SK-N-SH treated with all-trans-retinoic acid at 6 μM for 48 hours (cell line): Measurements from ENCODE around the gene DOK1.

Experiments
- ATAC-seq: fragments of 200-7000 bp; cut with Tn5 transposase; 3 replicates; pipeline ENCODE4 v1.9.1; 2020; ENCODE audit warnings: mild to moderate bottlenecking, moderate library complexity
- GLIS3 ChIP-seq: fragments of 250-450 bp; sonication (Bioruptor Pico); IDR thresholded peaks from 2 replicates; pipeline ENCODE4 v1.5.0; 2020; ENCODE audit warnings: mild to moderate bottlenecking, moderate library complexity
- ISL1 ChIP-seq: fragments of 250-450 bp; sonication (Bioruptor Pico); IDR thresholded peaks from 2 replicates; pipeline ENCODE4 v2.1.2; 2022; ENCODE audit warnings: mild to moderate bottlenecking, moderate library complexity
- OSR1 ChIP-seq: fragments of 250-450 bp; sonication (Bioruptor Pico); IDR thresholded peaks from 2 replicates; pipeline ENCODE4 v1.8.0; 2022; ENCODE audit warnings: moderate library complexity, mild to moderate bottlenecking, inconsistent platforms
- POU6F1 ChIP-seq: fragments of 250-450 bp; sonication (Bioruptor Pico); IDR thresholded peaks from 2 replicates; pipeline ENCODE4 v1.8.0; 2021; ENCODE audit warnings: low read depth, mild to moderate bottlenecking, moderate library complexity, borderline replicate concordance
- PPARA ChIP-seq: fragments of 250-450 bp; sonication (Bioruptor Pico); IDR thresholded peaks from 2 replicates; pipeline ENCODE4 v1.5.0; 2020; ENCODE audit warnings: mild to moderate bottlenecking, borderline replicate concordance
- RARB ChIP-seq: fragments of 250-450 bp; sonication (Bioruptor Pico); IDR thresholded peaks from 2 replicates; pipeline ENCODE4 v1.8.0; 2021; ENCODE audit warnings: mild to moderate bottlenecking, moderate library complexity
- SNAI2 ChIP-seq: fragments of 250-450 bp; sonication (Bioruptor Pico); IDR thresholded peaks from 2 replicates; pipeline ENCODE4 v1.5.0; 2020; ENCODE audit warnings: mild to moderate bottlenecking, moderate library complexity
- ZC3H10 ChIP-seq: fragments of 250-450 bp; sonication (Bioruptor Pico); IDR thresholded peaks from 2 replicates; pipeline ENCODE4 v1.5.1; 2021; ENCODE audit warnings: mild to moderate bottlenecking, moderate library complexity
- ZFP3 ChIP-seq: fragments of 250-450 bp; sonication (Bioruptor Pico); IDR thresholded peaks from 2 replicates; pipeline ENCODE4 v1.5.0; 2020; ENCODE audit warnings: mild to moderate bottlenecking, moderate library complexity
- ZFP30 ChIP-seq: fragments of 450-650 bp; formaldehyde crosslinking; IDR thresholded peaks from 2 replicates; pipeline ENCODE4 v1.5.0; 2022; ENCODE audit warnings: mild to moderate bottlenecking, moderate library complexity
- ZNF565 ChIP-seq: fragments of 450-650 bp; formaldehyde crosslinking; conservative IDR thresholded peaks from 2 replicates; pipeline ENCODE4 v1.5.0; 2020; ENCODE audit warnings: low read depth, mild to moderate bottlenecking, moderate library complexity
- TF ChIP-seq, protein P1 (sequence below): fragments of 250-450 bp; sonication (Bioruptor Pico); IDR thresholded peaks from 2 replicates; pipeline ENCODE4 v1.5.1; 2021; ENCODE audit warnings: mild to moderate bottlenecking, moderate library complexity
- TF ChIP-seq, protein P2 (sequence below): fragments of 250-450 bp; sonication (Bioruptor Pico); IDR thresholded peaks from 2 replicates; pipeline ENCODE4 v1.8.0; 2020; ENCODE audit warnings: mild to moderate bottlenecking, moderate library complexity, borderline replicate concordance
- TF ChIP-seq, protein P3 (sequence below): fragments of 250-450 bp; sonication (Bioruptor Pico); IDR thresholded peaks from 2 replicates; pipeline ENCODE4 v1.5.0; 2020; ENCODE audit warnings: mild to moderate bottlenecking, moderate library complexity

The DOK1 gene

GRCh38 chr2:74548285-74548899, 6.1 kb upstream of the DOK1 start:
- no peak for TF ChIP-seq ZFP3 (CRISPR knock-in tag)
- TF ChIP-seq GLIS3 (CRISPR knock-in tag): no peak
- TF ChIP-seq, protein P1, sequence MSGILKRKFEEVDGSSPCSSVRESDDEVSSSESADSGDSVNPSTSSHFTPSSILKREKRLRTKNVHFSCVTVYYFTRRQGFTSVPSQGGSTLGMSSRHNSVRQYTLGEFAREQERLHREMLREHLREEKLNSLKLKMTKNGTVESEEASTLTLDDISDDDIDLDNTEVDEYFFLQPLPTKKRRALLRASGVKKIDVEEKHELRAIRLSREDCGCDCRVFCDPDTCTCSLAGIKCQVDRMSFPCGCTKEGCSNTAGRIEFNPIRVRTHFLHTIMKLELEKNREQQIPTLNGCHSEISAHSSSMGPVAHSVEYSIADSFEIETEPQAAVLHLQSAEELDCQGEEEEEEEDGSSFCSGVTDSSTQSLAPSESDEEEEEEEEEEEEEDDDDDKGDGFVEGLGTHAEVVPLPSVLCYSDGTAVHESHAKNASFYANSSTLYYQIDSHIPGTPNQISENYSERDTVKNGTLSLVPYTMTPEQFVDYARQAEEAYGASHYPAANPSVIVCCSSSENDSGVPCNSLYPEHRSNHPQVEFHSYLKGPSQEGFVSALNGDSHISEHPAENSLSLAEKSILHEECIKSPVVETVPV (CRISPR knock-in tag): no peak
- TF ChIP-seq ISL1 (CRISPR knock-in tag): no peak
- TF ChIP-seq, protein P2, sequence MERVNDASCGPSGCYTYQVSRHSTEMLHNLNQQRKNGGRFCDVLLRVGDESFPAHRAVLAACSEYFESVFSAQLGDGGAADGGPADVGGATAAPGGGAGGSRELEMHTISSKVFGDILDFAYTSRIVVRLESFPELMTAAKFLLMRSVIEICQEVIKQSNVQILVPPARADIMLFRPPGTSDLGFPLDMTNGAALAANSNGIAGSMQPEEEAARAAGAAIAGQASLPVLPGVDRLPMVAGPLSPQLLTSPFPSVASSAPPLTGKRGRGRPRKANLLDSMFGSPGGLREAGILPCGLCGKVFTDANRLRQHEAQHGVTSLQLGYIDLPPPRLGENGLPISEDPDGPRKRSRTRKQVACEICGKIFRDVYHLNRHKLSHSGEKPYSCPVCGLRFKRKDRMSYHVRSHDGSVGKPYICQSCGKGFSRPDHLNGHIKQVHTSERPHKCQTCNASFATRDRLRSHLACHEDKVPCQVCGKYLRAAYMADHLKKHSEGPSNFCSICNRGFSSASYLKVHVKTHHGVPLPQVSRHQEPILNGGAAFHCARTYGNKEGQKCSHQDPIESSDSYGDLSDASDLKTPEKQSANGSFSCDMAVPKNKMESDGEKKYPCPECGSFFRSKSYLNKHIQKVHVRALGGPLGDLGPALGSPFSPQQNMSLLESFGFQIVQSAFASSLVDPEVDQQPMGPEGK (CRISPR knock-in tag): no peak
- no peak for TF ChIP-seq ZNF565 (CRISPR knock-in tag)
- ATAC-seq: no peak

DNA sequence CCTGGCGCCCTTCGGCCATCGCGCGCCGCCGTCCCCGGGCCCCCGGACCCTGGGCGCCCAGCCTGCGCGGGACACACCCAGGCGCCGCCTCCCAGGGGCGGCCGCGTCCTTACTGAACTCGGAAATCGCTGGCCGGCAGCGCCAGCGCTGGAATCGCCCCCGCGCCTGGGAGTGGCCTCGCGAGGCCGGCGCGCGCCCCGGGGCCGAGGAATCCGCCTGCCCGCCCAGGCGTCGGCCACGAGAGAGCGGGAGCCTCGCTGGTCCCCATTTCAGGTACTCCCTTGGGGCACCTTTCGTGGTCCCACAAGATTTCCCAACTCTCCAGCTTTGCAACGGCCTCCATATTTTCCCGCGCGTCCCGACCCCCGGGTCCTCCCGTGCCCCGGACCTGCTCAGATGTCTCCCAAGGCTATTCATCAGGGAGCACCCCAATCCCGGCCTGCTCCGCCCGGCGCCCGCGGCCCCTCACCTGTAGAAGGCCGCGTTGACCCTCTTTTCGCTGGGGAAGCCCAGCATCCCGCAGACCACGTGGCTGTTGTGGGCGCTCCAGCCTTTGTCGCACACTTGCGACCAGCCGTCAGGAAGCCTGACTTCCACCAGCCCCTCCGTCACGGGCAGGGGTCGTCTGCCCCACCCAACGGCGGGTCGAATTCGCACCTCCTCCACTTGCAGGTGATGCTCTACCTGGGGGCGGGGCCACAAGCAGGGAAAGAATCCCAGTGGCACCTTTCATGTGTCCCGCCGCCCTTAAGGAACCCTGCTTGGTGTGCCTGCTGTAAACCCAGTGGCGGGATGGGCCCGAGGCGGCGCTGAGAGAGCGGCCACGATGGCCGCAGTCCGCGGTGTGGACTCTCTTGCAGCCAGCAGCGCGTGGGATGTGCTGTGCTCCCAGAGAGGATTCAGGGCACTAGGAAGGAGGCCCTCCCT, 5.4 kb upstream of the DOK1 start:
- peak; percentile 64 for ATAC-seq
- no peak for TF ChIP-seq SNAI2 (CRISPR knock-in tag)

DNA sequence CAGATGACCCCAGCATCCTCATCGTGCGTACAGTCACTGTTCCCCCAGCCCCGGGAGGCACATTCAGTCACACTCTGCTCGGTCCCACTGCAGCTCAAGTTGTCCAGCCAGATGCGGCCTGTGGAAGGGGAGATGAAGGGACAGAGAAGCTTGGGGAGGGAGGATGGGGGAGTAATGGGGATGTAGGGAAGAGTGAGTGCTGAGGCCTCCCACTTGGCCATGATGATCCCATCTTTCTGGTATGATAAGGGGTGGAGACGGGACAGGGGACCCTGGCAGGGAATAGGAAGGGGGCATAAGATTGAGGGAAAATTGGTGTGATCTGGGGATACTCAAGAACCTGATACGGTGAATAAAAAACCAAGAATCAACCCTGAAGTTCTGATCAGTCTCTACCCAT, 4.3 kb upstream of the DOK1 start:
- no peak for ATAC-seq
- TF ChIP-seq POU6F1 (CRISPR knock-in tag) (no peak), PPARA (CRISPR knock-in tag) (no peak), ZC3H10 (no peak), GLIS3 (CRISPR knock-in tag) (no peak), RARB (no peak), ZNF565 (CRISPR knock-in tag) (no peak), ZFP30 (no peak), OSR1 (CRISPR knock-in tag) (no peak), ISL1 (CRISPR knock-in tag) (no peak), ZFP3 (CRISPR knock-in tag) (no peak)
- TF ChIP-seq, protein P3, sequence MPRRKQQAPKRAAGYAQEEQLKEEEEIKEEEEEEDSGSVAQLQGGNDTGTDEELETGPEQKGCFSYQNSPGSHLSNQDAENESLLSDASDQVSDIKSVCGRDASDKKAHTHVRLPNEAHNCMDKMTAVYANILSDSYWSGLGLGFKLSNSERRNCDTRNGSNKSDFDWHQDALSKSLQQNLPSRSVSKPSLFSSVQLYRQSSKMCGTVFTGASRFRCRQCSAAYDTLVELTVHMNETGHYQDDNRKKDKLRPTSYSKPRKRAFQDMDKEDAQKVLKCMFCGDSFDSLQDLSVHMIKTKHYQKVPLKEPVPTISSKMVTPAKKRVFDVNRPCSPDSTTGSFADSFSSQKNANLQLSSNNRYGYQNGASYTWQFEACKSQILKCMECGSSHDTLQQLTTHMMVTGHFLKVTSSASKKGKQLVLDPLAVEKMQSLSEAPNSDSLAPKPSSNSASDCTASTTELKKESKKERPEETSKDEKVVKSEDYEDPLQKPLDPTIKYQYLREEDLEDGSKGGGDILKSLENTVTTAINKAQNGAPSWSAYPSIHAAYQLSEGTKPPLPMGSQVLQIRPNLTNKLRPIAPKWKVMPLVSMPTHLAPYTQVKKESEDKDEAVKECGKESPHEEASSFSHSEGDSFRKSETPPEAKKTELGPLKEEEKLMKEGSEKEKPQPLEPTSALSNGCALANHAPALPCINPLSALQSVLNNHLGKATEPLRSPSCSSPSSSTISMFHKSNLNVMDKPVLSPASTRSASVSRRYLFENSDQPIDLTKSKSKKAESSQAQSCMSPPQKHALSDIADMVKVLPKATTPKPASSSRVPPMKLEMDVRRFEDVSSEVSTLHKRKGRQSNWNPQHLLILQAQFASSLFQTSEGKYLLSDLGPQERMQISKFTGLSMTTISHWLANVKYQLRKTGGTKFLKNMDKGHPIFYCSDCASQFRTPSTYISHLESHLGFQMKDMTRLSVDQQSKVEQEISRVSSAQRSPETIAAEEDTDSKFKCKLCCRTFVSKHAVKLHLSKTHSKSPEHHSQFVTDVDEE (CRISPR knock-in tag): no peak
- TF ChIP-seq, protein P2 (CRISPR knock-in tag): no peak

DNA sequence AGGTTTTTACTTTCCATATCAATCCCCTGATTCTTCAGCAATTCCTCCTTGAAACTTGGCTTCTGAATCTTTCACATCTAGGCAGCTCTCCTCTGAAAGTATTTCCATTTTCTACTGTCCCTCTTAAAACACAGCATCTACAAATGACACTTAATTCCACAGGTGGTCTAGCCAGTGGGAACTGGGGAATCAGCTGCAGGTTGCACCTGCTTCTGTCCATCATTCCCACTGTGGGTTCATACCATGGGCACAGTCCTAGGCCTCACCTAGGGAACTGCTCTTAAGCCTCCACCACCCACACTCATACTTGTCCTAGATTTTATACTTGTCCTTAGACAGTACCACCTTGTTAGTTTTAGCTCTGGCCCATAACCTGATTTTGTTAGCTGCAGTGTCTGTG, 3.0 kb upstream of the DOK1 start:
- TF ChIP-seq, protein P3 (CRISPR knock-in tag): no peak
- no peak for ATAC-seq
